Measurements from ENCODE around the gene SORBS1.

The SORBS1 gene

DNA sequence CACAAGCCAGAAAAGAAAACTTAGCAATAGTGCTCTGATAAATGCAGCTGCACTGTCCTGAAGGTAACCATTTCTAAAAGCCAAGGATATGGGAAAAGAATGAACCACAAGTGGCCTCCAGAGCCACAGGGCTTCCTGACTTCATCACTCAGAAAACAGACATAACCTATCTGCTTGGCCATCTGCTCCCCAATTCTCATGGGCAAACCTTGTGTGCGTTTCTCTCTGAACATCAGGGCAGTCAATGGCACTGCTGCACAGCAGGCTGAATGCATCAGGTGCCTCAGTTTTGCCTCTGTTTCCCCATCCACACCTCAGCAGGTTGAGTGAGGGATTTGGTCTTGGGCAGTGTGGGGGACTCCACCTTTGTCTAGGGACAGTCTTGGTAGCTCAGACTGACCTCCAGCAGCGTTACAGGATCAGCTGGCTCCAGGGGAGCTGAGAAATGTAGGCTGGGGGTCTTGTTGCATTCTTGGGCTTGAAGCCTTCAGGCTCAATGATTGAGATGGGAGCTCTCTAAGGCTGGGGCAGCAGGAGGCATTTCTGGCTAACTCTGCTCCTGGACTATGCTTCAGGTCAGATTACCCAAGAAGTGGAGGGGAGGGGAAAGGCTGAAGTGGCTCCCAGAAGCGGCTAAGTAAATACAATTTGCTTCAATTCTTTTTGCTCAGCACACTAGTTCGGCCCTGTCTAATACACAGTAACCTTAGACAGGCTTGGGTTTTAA, 246.8 kb downstream of the SORBS1 start:
- DNase-seq (ENCODE audit: low read depth): no peak

DNA sequence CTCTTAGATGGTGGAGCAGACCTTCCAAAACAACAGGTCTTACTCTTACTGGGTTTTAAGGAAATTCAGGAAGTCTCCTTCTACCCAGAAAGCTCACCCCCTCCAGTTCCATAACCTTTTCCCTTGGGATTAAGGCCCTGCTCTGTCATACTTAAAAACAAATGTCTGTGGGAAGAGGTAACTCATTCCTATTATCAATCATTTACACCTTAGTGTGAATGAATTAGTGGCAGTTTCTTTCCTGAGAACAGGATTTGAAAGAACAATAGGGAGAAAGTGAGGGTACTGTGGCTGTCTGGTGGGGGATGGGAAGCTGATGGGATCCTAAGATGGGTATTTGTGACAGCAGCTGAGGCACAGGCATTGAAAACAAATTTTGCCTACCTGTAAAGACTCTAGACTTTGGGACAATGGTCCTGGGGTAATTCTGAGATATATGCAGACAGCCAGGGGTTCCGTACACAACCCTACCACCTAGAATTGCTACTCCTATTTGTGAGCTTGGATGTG, 248.1 kb downstream of the SORBS1 start:
- DNase-seq (ENCODE audit: low read depth): no peak

DNA sequence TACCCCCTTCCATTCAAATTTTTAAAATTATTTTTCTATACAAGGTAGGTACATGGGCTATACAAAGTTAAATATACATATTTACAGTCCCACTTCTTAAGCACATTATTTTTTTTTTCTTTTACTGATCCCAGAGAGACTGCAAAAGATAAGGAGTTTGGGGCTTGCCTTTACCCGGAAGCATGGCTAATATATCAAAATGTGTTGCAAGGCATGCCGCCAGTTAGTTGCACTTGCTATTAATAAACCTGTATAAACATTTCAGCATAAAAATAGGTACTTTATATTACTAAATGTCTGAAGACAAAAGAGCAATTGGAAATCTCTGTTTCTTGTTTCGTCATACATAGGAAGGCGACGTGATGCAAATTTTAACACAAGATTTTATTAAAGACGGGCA, 248.9 kb downstream of the SORBS1 start:
- DNase-seq (ENCODE audit: low read depth): no peak

DNA sequence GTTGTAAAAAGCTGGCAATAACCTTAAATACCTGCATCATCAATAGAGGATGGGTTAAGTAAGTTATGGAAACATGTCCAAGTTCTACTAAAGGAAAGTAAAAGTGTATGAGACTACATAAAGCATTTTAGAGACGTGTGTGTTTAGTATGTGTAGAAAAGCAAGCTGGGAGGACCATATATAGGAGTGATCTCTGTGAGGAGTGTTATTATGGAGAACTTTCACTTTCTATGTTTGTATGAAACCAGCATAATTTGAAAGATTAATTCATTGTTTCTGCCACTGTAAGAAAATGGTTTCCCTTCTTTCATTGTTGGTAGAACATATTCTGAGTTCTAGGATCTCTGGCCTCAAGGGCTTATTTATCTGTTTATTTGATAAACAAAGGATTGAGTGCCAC, 251.2 kb downstream of the SORBS1 start:
- no peak for DNase-seq (ENCODE audit: low read depth)

DNA sequence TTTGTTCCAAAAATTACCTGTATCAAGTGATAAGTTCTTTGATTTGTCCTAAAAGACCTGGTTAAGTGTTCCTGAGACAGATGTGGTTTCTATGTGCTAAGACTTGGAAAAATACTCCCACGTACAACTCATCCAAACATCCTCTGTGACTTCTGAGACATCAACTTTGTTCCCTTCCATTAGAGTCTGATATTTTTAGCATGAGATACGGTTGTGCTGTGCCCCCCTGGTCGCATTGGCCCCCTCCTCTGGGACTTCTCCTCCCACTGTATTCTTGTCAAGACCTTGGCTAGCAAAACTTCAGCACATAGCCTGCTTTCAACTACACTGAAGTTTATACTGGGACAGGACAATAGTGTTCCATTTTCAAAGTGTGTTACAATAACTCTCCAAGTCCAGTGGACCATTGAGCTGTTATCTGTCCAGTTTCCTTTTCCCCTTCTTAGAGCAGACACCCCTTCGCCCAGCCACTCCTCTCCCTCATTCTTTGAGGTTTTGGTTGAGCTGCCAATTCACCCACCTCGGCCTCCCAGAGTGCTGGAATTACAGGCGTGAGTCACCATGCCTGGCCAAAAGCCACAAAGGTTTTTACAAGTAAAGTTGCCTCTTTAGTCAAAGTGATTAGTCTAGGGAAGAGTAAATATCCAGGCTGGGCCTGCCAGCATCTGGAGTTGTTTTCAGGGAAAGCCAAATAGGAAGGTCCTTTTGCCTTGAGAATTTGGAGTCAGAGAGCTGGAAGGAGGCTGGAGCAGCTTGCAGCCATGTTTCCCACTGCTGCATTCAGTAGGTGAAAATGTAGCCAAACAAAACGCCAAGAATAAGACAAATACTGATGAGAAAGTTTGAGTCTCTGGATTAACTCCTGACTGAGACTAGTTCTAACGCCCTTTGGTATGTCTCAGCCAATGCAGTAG, 252.5 kb downstream of the SORBS1 start:
- DNase-seq (ENCODE audit: low read depth): peak; percentile 98

DNA sequence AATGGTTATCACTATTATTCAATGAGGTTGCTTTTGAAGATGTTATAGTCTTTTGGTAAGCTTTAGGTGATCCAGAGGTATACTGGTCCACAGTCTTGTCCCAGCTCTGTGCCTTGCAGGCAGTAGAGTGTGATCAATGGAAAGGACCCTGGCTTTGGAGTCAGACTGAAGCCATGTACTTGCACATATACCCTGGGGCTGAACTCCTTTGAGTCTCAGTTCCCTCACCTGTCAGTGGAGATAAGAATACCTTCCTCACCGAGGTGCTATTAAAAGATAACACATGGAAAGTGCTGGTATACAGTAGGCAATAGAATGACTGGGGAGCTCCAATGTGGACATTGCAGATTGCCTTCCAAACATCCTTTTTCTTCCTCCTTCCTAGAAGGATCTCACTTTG, 254.3 kb downstream of the SORBS1 start:
- DNase-seq (ENCODE audit: low read depth): no peak

DNA sequence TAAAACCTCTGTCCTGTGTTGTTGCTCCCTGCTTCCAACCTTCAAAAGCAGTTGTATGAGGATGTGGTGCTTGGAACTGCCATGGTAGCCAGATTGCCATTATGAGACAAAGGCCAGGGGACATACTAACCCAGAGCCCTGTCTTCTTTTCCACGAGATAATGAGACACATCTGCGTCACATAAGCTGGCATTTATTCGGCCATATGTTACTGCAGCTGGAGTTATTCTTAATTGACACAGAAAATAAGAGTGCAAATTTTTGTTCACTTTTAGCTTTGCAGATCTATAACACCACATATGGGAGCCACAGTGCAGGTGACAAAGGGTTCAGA, 254.9 kb downstream of the SORBS1 start:
- no peak for DNase-seq (ENCODE audit: low read depth)

DNA sequence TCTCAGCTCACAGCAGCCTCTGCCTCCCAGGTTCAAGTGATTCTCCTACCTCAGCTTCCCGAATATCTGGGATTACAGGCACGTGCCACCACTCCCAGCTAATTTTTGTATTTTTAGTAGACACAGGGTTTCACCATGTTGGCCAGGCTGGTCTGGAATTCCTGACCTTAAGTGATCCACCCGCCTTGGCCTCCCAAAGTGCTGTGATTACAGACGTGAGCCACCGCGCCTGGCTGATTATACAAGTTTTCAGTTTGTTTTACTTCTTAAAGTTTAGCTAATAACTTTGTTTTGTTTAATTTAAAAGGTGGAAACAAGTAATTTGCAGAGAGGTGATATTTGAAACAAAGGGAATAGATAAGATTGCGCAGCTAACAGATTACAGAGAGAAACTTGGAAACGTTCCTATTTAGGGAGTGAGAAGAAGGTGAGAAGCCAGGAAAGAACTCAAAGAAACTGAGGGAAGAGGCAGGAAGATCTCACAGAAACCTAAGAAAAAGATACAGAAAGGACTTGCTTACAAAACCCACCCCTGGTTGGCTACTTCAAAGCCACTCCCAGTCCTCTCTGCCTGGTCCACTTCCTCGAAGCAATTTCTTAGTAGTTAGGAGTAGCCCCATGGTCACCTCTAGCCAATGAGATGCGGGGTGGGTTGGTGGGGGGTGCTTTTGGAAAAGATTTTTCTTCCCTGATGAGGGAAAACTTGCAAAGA, 255.4 kb downstream of the SORBS1 start:
- DNase-seq (ENCODE audit: low read depth): no peak

DNA sequence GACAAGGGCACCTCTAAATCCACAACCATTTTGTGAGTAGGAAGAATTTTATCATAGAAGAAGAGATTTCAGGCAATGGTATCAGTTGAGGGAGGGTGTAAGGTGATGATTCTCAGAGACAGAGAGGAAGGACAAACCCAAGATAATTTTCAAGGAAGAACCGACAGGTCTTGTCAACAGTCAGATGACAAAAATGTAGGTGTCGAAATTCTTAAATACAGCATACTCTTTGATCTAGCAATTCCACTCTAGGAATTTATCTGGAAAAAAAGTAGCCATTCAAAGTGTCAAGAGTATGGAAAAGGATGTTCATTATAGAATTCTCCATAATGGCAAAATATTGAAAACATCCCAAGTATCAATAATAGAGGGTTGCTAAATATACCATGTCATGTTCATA, 256.2 kb downstream of the SORBS1 start:
- no peak for DNase-seq (ENCODE audit: low read depth)

DNA sequence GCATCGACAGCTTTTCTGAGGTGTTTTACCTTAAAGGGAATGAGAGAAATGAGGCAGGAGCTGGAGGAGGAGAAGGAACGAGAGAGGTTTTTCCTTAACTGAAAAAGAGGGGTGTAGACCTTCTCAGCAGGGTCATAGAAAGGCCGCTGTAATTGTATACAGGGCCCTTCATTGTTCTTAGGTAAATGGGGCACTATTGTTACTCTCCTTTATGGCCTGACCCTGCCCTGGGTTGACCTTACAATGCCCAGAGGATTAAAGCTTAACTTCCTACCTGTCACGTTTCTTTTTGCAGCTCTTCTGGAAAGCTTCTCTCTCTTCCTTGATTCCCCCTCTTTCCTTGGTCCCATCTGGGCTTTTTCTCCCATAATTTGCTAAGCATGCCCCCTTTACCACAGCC, 256.7 kb downstream of the SORBS1 start:
- no peak for DNase-seq (ENCODE audit: low read depth)

DNA sequence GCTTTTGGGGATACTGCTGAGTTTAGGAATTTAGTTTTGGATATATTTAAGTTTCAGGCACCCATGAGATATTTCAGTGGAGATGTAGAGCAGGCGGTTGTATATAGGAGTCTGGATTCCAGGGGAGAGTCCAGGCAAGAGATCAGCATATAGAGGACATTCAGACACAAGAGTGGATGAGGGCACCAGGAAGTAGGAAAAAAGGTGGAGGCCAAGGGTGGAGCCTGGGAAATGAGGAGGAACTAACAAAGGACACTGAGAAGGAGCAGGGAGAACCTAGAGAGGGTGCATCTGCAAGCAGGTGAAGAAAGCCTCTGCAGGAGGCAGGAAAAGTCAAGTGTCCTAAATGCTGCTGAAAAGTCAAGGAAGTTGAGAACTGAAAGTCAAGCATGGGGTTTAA, 257.2 kb downstream of the SORBS1 start:
- DNase-seq (ENCODE audit: low read depth): no peak

DNA sequence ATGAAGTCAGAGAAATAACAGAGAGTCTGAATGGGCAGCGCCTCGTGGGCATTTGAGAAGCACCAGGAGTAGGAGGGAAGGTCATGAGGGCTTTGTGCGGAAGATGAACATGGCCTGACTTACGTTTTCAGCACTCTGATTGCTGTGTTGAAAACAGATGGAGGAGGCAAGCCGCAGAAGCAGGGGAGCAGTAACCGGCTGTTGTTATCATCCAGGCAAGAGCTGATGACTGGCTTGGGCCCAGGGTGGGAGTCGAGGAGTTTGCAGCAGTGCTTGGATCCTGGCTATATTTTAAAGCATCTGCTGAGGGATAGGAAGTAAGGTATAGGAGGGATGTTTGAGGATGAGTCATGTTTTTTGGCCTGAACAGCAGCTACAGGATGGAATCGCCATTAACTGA, 257.6 kb downstream of the SORBS1 start:
- DNase-seq (ENCODE audit: low read depth): no peak

DNA sequence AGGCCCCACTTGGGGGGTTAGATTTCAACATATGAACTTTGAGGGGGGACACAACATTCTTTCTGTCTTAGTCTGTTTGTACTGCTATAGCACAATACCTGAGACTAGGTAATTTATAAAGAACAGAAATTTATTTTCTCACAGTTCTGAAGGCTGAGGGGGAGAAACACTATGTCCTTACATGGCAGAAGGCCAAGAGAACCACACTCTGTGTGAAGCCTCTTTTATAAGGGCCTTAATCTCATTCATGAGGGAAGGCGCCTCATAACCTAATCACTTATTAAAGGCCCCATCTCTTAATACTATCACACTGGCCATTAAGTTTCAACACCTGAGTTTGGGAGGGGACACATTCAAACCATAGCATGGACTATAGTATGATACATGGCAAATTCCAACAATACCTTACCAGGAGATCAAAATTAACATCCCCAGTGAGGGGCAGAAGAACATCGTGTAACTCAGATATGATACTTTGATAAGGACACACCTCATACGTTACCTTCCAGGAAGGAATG, 261.1 kb downstream of the SORBS1 start:
- DNase-seq (ENCODE audit: low read depth): no peak

DNA sequence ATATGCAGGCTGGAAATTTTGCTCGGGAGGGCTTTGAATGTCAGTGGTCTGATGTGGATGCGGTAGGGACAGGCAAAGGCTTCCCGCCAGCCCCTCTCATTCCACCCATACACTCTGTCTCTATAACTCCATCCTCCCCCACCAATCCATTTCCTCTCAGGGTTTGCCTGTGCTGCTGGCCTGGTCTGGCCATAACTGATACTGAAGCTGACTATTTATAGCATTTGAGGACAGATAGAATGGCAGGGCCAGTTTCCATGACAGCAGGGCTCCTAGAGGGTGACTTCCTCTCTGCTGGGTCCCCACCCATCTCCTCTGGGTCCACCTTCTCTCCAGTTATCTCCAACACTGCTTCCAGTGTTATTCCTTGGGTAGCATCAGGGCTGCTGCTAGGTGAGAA, 263.8 kb downstream of the SORBS1 start:
- no peak for DNase-seq (ENCODE audit: low read depth)

DNA sequence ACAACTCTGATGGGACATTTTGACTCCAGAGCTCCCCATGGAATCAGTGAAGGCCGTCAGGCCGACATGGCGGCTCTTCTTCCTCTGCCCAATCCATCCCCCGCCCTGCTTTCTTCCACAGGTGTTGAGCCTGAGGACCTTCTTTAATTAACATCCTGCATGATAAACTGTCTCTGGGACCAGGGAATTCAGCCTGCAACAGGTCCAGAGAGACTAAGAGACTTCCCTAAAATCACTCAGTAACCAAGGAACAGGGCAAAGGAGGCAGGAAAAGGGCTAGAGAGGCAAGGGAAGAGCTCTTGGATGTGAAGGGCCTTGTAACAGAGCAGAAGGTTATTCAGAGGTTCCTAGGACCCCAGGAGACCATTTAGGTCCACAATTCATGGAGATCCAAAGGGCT, 264.4 kb downstream of the SORBS1 start:
- no peak for DNase-seq (ENCODE audit: low read depth)

DNA sequence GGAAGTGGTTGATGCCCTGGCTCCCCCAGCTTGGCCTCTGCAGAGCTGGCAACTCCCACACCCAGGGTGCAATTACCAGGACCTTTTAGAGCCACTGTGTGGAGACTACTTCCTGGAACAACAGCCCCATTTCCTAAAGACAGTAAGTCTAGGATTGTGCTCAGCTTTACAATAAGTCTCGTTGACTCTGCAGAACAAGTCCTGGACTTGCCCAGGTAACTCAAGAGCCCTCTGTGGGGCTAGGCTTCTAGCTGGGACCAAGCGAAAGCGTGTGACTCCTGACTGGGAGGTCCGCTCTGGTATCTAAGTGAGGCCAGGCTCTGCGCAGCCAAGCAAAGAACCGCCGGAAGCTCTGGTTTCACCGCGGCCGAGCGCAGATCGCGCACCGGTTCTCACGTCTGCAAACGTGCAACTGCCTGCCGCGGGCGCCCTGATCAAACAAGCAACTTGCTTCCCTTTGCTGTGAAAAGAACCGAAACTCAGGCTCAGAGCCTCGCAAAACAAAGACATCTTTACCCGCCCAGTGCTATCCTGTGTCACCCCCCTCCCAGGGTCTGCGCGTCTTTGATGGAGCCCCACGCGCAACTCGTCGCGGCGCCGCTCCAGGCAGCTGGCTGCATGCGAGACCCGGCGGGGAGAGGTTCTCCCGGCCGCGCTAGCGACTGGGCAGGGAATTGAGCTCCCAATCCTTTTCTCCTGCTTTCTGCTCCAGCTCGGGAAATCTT, 266.0 kb downstream of the SORBS1 start:
- DNase-seq (ENCODE audit: low read depth): peak; percentile 78

DNA sequence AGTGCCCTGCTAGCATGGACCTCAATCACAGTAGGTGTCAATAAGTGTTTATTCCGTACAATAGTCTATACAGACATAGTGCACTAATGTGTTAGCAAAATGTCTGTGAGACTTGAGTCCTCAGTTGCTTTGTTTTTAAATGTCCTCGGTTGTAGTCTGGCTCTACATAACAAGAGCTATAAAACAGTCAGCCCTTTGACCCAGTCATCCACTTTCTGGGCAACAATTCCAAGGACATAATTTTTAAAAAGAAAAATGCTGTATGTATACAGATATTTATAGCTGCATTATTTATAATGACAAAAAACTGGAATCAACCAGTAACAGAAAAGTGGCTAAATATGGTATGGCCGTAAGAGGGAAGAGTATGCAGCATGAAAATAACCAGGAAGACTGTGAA, 267.5 kb downstream of the SORBS1 start:
- no peak for DNase-seq (ENCODE audit: low read depth)

DNA sequence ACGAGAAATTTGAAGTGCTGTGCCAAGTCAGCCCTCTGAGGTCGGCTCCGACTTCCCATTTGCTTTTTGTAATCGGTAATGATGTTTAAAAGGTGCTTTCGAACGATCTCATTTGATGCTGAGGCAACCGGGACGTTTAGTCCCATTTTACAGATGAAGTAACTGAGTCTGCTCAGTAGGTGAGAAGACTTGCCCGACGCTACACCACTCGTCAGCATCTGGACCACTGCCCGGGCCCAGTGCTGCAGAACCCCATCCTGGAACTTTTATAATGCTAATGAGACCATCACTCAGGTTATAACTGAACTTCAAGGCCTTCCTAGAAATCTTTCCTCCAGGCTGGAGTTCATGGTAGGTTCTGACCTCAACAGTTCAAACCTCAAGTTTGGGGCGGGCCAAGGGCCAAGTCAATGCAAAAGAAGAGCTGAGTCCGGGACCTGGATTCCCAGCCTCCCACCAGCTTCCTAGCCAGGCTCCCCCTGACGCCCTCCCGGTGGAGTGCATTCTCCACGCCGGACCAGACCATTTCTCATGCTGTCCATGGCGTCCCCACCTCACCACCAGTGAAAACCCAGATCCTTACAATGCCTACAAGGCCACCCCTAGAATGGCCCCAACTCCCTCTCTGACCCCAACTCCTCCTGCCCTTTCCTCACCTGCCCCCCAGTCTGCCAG, 269.7 kb downstream of the SORBS1 start:
- DNase-seq (ENCODE audit: low read depth): no peak

DNA sequence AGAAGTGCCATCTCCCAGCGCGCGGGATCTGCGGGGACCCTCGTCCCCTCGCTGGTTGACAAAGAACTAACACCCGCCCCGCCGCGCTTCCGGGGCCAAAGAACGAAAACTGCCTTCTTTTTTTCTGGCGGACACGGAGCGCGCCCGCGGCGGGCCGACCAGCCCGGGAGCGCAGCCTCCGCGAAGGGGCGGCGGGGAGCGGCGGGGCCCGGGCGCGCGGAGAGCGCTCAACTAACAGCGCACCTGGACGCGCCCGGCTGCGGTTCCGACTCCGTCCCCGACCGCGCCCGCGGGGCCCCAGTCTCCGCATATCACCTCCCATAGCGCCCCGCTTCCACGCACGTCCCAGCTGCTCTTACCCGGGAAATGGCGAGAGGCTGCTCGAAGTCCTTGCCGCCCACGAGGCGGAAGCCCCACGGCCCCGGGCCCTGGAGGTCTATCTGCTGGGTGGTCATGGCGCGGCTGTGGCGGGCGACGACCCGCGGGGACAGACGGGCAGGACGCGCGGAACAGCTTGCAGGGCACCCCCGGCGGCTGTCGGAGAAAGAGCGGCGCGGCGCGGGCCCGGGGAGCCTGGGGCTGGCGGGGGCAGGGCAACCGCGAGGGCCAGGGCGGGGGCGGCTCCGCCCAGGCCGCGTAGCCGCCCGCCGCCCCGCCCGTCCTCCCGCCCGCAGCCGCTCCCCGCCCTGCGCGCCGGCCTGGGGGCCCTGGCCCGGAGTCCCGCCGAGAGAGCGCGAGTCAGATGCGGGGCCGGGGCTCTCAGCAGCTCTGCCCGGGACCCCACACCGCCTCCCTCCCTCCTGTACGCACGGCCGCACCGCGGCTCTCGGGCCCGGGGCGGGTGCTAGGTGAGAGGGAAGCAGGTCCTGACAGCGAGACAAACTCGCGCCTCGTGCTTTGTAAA, 270.5 kb downstream of the SORBS1 start, which contains the start of gene PDLIM1:
Gene PDLIM1, minus strand, starts transcription at position 543 of the 904 bp plus-strand sequence. Its CDS starts 88 bp downstream, at position 455.
- peak; percentile 66 for DNase-seq (ENCODE audit: low read depth)

DNA sequence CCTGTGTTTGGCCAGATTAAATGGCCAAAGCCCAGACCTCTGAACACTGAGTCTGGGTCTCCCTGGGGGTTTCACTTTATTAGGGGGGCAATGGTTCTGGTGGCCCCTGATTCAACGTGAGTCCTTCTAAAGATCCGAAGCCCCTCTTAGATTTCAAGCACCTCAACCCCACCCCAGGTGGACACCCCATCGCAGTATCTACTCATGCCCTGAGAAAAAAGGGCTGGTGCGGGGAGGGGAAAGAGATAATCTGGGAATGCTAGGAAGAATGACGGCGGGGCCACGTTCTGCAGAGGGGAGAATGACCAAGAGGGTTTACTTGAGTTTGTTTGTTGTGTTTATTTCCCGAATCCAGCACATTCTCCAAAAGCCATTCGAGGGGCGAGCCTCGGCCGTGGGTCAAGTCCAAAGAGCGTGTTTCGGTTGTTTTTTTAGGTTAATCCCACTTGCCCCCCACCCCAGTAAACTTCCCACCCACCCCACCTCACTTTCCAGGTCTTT, 271.2 kb downstream of the SORBS1 start:
- no peak for DNase-seq (ENCODE audit: low read depth)

Measured in iris pigment epithelial cell (primary cell).